Measurements from ENCODE around the gene ELMOD3.

DNA sequence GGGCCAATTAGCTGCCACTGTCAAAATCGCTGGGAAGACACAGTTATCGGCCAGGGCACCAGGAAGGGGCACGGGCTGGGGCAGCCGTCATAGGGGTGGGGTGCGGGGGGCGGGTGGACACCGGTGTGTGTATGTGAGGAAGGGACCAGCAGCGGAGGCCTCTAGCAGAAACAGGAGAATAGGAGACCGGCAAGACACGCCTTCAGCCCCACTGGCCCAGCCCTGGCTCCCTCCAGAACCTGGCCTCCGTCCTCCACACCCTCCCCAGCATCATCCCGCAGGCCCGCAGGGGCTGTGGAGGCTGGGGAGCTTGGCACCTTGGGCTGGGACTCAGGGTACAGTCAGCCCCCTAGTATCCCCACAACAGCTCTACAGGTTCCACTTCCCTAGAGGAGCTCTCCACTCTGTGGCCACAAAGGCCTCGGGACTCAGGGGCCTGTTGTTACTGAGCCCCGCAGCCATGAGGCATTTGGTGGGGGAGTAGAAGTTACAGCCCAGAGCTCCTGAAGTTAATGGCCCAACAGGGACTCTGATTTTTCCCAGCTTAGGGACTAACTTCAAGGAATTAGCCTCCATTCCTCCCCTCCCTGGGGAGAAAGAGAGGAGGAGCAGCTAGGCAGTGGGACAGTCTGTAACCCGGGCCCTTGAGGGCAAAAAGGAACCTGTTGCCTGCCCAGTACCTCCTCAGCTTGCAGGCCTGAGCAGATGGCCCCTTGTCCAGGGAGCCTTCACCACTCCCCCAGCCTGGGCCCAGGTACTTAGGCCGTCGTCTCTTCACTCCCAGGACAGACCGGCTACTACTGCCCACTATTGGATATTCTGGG is 83.8 kb downstream of the ELMOD3 start:
- TF ChIP-seq, protein P1, sequence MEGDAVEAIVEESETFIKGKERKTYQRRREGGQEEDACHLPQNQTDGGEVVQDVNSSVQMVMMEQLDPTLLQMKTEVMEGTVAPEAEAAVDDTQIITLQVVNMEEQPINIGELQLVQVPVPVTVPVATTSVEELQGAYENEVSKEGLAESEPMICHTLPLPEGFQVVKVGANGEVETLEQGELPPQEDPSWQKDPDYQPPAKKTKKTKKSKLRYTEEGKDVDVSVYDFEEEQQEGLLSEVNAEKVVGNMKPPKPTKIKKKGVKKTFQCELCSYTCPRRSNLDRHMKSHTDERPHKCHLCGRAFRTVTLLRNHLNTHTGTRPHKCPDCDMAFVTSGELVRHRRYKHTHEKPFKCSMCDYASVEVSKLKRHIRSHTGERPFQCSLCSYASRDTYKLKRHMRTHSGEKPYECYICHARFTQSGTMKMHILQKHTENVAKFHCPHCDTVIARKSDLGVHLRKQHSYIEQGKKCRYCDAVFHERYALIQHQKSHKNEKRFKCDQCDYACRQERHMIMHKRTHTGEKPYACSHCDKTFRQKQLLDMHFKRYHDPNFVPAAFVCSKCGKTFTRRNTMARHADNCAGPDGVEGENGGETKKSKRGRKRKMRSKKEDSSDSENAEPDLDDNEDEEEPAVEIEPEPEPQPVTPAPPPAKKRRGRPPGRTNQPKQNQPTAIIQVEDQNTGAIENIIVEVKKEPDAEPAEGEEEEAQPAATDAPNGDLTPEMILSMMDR (conservative IDR thresholded peaks at IDR 0.05): no peak
- no peak for TF ChIP-seq EZH2 (IDR thresholded peaks at IDR 0.05; ENCODE audit: low read depth)
